Measurements from ENCODE around the gene MLLT3.

- TF ChIP-seq CTCF (IDR thresholded peaks at IDR 0.05; ENCODE audit: borderline replicate concordance, extremely low read depth, low read length, poor library complexity, severe bottlenecking) (no peak), EZH2 (IDR thresholded peaks at IDR 0.05; ENCODE audit: borderline replicate concordance, low read depth, low read length, severe bottlenecking) (no peak)
Measured at GRCh38 chr9:20492772-20493171, 129.5 kb downstream of the MLLT3 start.

Data from DND-41 (cell line).